Measurements from ENCODE around the gene KCNH1.

GRCh38 chr1:210769473-210769872 lies 364.5 kb downstream of the KCNH1 start:
- no peak for TF ChIP-seq ELK1 (IDR thresholded peaks at IDR 0.05; ENCODE audit: borderline replicate concordance, low read depth, low read length)
- no peak for TF ChIP-seq CTCF (conservative IDR thresholded peaks at IDR 0.05; ENCODE audit: low read depth, low read length)
- TF ChIP-seq USF2 (IDR thresholded peaks at IDR 0.05; ENCODE audit: low read depth, low read length), result no peak
- no peak for TF ChIP-seq CEBPB (IDR thresholded peaks at IDR 0.05; ENCODE audit: low read depth, low read length)
- no peak for TF ChIP-seq RAD21 (IDR thresholded peaks at IDR 0.05; ENCODE audit: low read length)
